ENCODE results near the gene FICD. TPM values are rescaled to one million over a fixed set of nuclear protein-coding genes. Genes with fewer than 3 reads are reported as not detected.
A peak's percentile ranks its signal among the peaks of the same experiment; 100 is the strongest.

The FICD gene
- total and polyA plus RNA-seq, 9 of the 15 experiments (the other 6 are each of a cell fraction or from before 2014, with no cell fraction given): 0.88 to 4.5 (median 1.9) TPM

DNA sequence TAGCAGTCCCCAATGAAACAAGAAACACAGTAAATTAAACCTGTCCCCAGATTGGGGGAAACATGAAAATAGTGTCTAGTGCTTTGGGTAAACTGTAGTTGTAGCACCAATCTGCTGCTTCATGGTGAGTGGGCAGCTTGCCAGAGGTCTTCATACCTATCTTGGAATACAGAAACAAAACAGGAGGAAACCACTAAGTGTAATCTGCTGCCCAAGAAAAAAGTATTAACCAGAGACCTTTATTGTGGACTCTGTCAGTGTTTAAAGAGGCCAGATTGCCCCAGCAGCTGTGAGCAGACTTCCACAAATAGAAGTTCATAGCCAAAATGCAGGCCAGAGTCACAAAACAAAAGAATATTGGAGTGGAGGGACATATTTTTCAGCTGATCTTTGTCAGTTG is 49.6 kb downstream of the FICD start (continued):
- TF ChIP-seq TCF3 (CRISPR knock-in tag; IDR thresholded peaks at IDR 0.05): peak; percentile 74
- no peak for TF ChIP-seq EZH2 (IDR thresholded peaks at IDR 0.05; ENCODE audit: borderline replicate concordance, low read depth, low read length)
- TF ChIP-seq, protein P1, sequence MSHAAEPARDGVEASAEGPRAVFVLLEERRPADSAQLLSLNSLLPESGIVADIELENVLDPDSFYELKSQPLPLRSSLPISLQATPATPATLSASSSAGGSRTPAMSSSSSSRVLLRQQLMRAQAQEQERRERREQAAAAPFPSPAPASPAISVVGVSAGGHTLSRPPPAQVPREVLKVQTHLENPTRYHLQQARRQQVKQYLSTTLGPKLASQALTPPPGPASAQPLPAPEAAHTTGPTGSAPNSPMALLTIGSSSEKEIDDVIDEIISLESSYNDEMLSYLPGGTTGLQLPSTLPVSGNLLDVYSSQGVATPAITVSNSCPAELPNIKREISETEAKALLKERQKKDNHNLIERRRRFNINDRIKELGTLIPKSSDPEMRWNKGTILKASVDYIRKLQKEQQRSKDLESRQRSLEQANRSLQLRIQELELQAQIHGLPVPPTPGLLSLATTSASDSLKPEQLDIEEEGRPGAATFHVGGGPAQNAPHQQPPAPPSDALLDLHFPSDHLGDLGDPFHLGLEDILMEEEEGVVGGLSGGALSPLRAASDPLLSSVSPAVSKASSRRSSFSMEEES (CRISPR knock-in tag; IDR thresholded peaks at IDR 0.05): no peak
- TF ChIP-seq TARDBP (IDR thresholded peaks at IDR 0.05): no peak
- TF ChIP-seq RFX1 (IDR thresholded peaks at IDR 0.05): no peak
- TF ChIP-seq PYGO2 (tag; IDR thresholded peaks at IDR 0.05): no peak
- TF ChIP-seq, protein P2, sequence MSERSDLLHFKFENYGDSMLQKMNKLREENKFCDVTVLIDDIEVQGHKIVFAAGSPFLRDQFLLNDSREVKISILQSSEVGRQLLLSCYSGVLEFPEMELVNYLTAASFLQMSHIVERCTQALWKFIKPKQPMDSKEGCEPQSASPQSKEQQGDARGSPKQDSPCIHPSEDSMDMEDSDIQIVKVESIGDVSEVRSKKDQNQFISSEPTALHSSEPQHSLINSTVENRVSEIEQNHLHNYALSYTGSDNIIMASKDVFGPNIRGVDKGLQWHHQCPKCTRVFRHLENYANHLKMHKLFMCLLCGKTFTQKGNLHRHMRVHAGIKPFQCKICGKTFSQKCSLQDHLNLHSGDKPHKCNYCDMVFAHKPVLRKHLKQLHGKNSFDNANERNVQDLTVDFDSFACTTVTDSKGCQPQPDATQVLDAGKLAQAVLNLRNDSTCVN (CRISPR knock-in tag; IDR thresholded peaks at IDR 0.05): no peak
- no peak for TF ChIP-seq ZNF41 (CRISPR knock-in tag; conservative IDR thresholded peaks at IDR 0.05)
- TF ChIP-seq RB1 (IDR thresholded peaks at IDR 0.05; ENCODE audit: low read depth): no peak
- TF ChIP-seq TBP (optimal IDR thresholded peaks at IDR 0.05; ENCODE audit: low read depth, low read length): no peak
- TF ChIP-seq, protein P3, sequence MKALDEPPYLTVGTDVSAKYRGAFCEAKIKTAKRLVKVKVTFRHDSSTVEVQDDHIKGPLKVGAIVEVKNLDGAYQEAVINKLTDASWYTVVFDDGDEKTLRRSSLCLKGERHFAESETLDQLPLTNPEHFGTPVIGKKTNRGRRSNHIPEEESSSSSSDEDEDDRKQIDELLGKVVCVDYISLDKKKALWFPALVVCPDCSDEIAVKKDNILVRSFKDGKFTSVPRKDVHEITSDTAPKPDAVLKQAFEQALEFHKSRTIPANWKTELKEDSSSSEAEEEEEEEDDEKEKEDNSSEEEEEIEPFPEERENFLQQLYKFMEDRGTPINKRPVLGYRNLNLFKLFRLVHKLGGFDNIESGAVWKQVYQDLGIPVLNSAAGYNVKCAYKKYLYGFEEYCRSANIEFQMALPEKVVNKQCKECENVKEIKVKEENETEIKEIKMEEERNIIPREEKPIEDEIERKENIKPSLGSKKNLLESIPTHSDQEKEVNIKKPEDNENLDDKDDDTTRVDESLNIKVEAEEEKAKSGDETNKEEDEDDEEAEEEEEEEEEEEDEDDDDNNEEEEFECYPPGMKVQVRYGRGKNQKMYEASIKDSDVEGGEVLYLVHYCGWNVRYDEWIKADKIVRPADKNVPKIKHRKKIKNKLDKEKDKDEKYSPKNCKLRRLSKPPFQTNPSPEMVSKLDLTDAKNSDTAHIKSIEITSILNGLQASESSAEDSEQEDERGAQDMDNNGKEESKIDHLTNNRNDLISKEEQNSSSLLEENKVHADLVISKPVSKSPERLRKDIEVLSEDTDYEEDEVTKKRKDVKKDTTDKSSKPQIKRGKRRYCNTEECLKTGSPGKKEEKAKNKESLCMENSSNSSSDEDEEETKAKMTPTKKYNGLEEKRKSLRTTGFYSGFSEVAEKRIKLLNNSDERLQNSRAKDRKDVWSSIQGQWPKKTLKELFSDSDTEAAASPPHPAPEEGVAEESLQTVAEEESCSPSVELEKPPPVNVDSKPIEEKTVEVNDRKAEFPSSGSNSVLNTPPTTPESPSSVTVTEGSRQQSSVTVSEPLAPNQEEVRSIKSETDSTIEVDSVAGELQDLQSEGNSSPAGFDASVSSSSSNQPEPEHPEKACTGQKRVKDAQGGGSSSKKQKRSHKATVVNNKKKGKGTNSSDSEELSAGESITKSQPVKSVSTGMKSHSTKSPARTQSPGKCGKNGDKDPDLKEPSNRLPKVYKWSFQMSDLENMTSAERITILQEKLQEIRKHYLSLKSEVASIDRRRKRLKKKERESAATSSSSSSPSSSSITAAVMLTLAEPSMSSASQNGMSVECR (CRISPR knock-in tag; IDR thresholded peaks at IDR 0.05): no peak
- peak; percentile 69; the same call in 1 of the 2 replicates for TF ChIP-seq PHF21A (IDR thresholded peaks at IDR 0.05; ENCODE audit: borderline replicate concordance, low read depth)
- TF ChIP-seq TFAM (CRISPR knock-in tag; conservative IDR thresholded peaks at IDR 0.05): no peak
- TF ChIP-seq CBFB (CRISPR knock-in tag; IDR thresholded peaks at IDR 0.05): no peak
- TF ChIP-seq CCAR2 (IDR thresholded peaks at IDR 0.05; ENCODE audit: low read depth, low read length): no peak
- peak; percentile 60 for TF ChIP-seq NCOR1 (IDR thresholded peaks at IDR 0.05)
- peak; percentile 38 for TF ChIP-seq MEIS2 (IDR thresholded peaks at IDR 0.05; ENCODE audit: partially characterized antibody)
- TF ChIP-seq, protein P4, sequence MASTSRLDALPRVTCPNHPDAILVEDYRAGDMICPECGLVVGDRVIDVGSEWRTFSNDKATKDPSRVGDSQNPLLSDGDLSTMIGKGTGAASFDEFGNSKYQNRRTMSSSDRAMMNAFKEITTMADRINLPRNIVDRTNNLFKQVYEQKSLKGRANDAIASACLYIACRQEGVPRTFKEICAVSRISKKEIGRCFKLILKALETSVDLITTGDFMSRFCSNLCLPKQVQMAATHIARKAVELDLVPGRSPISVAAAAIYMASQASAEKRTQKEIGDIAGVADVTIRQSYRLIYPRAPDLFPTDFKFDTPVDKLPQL (IDR thresholded peaks at IDR 0.05; ENCODE audit: extremely low read depth, insufficient read length): no peak
- TF ChIP-seq, protein P5, sequence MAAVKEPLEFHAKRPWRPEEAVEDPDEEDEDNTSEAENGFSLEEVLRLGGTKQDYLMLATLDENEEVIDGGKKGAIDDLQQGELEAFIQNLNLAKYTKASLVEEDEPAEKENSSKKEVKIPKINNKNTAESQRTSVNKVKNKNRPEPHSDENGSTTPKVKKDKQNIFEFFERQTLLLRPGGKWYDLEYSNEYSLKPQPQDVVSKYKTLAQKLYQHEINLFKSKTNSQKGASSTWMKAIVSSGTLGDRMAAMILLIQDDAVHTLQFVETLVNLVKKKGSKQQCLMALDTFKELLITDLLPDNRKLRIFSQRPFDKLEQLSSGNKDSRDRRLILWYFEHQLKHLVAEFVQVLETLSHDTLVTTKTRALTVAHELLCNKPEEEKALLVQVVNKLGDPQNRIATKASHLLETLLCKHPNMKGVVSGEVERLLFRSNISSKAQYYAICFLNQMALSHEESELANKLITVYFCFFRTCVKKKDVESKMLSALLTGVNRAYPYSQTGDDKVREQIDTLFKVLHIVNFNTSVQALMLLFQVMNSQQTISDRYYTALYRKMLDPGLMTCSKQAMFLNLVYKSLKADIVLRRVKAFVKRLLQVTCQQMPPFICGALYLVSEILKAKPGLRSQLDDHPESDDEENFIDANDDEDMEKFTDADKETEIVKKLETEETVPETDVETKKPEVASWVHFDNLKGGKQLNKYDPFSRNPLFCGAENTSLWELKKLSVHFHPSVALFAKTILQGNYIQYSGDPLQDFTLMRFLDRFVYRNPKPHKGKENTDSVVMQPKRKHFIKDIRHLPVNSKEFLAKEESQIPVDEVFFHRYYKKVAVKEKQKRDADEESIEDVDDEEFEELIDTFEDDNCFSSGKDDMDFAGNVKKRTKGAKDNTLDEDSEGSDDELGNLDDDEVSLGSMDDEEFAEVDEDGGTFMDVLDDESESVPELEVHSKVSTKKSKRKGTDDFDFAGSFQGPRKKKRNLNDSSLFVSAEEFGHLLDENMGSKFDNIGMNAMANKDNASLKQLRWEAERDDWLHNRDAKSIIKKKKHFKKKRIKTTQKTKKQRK (IDR thresholded peaks at IDR 0.05; ENCODE audit: borderline replicate concordance, low read depth, low read length): no peak

Measured in K562 (cell line).